Measurements from ENCODE around the gene HK1. TPM values are rescaled to one million over a fixed set of nuclear protein-coding genes. Genes with fewer than 3 reads are reported as not detected.

HK1 gene
- total RNA-seq, 4 donors from 2014 or later, result 27.3 to 54.0 (median 30.1) TPM

DNA sequence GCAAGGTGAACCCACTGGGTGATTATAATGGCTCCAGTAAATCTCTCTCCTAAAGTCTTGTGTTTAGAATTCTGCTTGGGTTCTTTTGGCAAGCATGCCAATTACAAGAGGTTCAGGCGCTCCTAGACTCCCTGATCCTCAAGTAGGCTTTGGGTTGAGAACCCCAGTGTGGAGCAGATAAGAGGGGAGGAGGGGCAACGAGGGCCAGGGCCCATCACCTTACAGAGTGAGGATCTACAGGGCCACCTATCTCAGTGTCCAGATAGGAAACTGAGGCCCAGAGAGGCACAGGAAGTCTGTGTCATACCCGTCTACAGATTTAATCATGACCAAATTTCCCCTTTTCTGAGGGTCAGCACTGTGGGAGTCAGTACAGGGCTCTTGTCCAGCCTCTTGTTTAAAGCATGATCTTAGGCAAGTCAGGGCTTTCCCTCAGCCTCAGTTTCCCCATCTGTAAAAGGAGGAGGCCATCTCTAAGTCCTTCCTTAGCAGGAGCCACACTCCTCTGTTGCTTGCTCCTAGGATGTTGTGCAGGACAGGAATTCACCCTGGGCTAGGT lies 134.0 kb downstream of the HK1 start:
- peaks cover 0 to 29% (median 11%) of the 10 kb centered on the region in 4 donors for H3K4me1 ChIP-seq
- no peak for DNase-seq (ENCODE audit: low spot score in 2 of 2)
- no peak overlapping the region for H3K4me3 ChIP-seq
- no peaks in the 10 kb centered on the region for H3K9me3 ChIP-seq
- H3K27me3 ChIP-seq, result no peaks in the 10 kb centered on the region
- no peaks in the 10 kb centered on the region for H3K36me3 ChIP-seq
- 77 to 89% methylated on average over 3 of the region's 3 CpGs for WGBS, 2 donors
- TF ChIP-seq EP300 (IDR thresholded peaks at IDR 0.05) (no peak), POLR2A (IDR thresholded peaks at IDR 0.05) (no peak)
- TF ChIP-seq, protein P1, sequence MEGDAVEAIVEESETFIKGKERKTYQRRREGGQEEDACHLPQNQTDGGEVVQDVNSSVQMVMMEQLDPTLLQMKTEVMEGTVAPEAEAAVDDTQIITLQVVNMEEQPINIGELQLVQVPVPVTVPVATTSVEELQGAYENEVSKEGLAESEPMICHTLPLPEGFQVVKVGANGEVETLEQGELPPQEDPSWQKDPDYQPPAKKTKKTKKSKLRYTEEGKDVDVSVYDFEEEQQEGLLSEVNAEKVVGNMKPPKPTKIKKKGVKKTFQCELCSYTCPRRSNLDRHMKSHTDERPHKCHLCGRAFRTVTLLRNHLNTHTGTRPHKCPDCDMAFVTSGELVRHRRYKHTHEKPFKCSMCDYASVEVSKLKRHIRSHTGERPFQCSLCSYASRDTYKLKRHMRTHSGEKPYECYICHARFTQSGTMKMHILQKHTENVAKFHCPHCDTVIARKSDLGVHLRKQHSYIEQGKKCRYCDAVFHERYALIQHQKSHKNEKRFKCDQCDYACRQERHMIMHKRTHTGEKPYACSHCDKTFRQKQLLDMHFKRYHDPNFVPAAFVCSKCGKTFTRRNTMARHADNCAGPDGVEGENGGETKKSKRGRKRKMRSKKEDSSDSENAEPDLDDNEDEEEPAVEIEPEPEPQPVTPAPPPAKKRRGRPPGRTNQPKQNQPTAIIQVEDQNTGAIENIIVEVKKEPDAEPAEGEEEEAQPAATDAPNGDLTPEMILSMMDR (IDR thresholded peaks at IDR 0.05), result no peak
- peak overlapping the region in 2 of 4 donors; percentile 58 to 67 for H3K27ac ChIP-seq

DNA sequence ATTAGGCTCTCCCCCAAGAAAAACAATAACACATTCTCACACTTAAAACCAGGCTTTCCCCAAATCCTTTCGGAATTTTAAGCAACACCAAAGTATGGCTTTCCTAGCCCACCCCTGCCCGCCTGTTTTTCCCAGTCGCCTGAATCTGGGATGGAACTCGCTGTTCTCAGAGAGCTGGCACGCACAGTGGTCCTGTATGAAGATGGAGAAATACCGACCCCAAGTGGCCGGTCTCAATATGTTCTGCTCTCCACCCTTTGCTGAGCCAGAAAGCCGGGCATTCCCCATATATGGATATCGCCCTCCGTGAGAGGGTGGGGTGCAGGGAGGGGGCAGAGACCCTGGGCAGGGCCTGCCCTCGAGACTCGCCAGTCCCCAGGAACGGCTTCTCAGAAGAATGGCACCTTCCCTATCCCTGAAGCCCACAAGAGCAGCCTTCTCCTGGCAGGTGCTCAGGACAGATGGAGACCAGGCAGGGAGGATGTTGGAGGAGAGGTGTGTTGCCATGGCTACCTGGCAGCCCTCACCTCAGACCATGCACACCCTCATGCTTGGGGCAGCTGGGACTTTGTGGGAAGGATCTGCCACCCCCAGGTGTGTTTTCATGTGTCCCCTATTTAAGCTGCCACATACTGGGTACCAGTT lies 135.0 kb downstream of the HK1 start:
- peak overlapping the region in 2 of 4 donors; percentile 58 to 67 for H3K27ac ChIP-seq
- H3K36me3 ChIP-seq, result no peaks in the 10 kb centered on the region
- no peak overlapping the region for H3K4me3 ChIP-seq
- H3K9me3 ChIP-seq, result no peaks in the 10 kb centered on the region
- DNase-seq (ENCODE audit: low spot score in 2 of 2), result peak; percentile 52 to 70
- WGBS, 2 donors, result 0 to 6% methylated on average over 13 of the region's 13 CpGs
- H3K4me1 ChIP-seq, result peaks cover 0 to 19% (median 3%) of the 10 kb centered on the region in 4 donors
- no peaks in the 10 kb centered on the region for H3K27me3 ChIP-seq
- TF ChIP-seq, protein P1 (IDR thresholded peaks at IDR 0.05), result peak; percentile 39 to 79 (median 48)
- TF ChIP-seq EP300 (IDR thresholded peaks at IDR 0.05), result no peak
- no peak for TF ChIP-seq POLR2A (IDR thresholded peaks at IDR 0.05)

DNA sequence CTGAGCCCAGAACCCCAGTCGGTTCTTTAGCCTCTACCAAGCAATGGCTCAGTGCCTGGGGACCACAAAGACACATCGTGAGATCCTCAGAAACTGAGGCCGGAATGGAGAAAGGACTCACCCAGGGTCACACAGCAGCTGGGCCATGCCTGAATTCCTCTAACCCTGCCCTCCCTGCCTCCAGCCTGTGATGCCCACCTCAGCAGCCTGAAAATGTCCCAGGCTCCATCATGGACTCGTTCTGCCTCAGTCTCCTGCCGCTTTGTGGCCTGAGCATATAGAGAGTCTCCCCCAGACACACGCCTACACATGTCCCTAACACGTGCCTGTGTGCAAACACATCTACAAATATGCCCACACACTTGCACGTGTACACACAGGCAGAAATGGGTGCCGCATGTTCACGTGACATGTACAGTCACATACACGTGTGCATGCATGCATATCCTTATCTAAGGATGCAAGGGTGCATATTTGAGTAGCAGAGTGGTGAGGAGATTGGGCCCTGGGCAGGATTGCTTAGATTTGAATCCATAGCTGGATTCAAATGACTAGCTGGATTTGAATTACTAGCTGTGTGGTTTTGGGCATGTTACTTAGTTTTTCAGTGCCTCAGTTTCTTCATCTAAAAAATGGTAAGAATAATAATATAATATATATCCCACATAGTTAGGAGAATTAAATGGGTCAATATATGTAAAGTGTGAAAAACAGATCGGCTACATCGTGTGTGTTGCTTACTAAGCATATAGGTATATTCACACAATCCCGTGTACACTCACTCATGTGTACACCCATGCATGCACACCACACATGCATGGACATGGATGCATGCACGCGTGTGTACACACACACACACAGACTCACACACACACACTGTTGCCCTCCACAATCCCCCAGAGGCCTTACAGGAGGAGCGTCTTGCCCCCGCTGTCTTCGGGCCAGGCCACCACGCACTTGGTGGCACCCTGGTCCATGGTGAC lies 136.0 kb downstream of the HK1 start:
- peaks cover 0 to 13% (median 3%) of the 10 kb centered on the region in 4 donors for H3K4me1 ChIP-seq
- H3K36me3 ChIP-seq, result no peaks in the 10 kb centered on the region
- 83 to 85% methylated on average over 20 of the region's 20 CpGs for WGBS, 2 donors
- no peak for DNase-seq (ENCODE audit: low spot score in 2 of 2)
- no peaks in the 10 kb centered on the region for H3K9me3 ChIP-seq
- H3K4me3 ChIP-seq, result no peak overlapping the region
- TF ChIP-seq POLR2A (IDR thresholded peaks at IDR 0.05) (no peak), EP300 (IDR thresholded peaks at IDR 0.05) (no peak)
- TF ChIP-seq, protein P1 (IDR thresholded peaks at IDR 0.05), result no peak
- no peaks in the 10 kb centered on the region for H3K27me3 ChIP-seq
- H3K27ac ChIP-seq, result no peak overlapping the region

DNA sequence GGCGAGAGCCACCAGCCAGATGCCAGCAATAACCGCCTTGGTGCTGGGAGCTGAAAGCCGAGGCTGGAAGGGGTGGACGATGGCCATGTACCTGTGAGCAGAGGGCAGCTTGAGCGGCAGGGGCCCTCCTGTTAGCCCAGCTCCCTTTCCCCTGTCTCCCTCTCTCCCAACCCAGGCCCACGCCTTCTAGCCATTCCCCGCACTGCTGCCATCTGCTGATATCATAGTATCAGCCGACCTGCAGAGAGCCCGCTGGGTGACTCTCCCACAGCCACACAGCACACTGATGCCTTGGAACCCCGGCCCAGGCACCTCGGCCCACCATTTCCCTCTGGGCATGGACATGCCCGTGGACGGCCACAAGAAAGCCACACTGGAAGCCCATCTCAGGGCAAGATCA lies 136.8 kb downstream of the HK1 start:
- TF ChIP-seq, protein P1 (IDR thresholded peaks at IDR 0.05), result no peak
- TF ChIP-seq EP300 (IDR thresholded peaks at IDR 0.05) (no peak), POLR2A (IDR thresholded peaks at IDR 0.05) (no peak)
- WGBS, 2 donors, result 83% methylated on average over 12 to 13 of the region's 13 CpGs
- Histone ChIP-seq H3K36me3 (no peaks in the 10 kb centered on the region), H3K9me3 (no peaks in the 10 kb centered on the region), H3K4me1 (peaks cover 0 to 12% (median 3%) of the 10 kb centered on the region in 4 donors), H3K27me3 (no peaks in the 10 kb centered on the region), H3K27ac (no peak overlapping the region), H3K4me3 (no peak overlapping the region)
- DNase-seq (ENCODE audit: low spot score in 2 of 2), result no peak

Data from tibial nerve (tissue), 4 donors.